Lower leg skin (tissue), 4 donors: Measurements from ENCODE around the gene RBCK1. TPM values are rescaled to one million over a fixed set of nuclear protein-coding genes. Genes with fewer than 3 reads are reported as not detected.

Experiments used
- DNase-seq, 2 donors: peaks; one replicate each; pipeline ENCODE4 v3.0.0-alpha.2; 2019; ENCODE audit warnings: low spot score in 2 of 2
- H3K4me3 ChIP-seq: fragments of 200-600 bp; sonication (generic); 2 replicates; pipeline ENCODE4 v1.5.1; 2017; ENCODE audit warnings: mild to moderate bottlenecking, low read depth; ENCODE audit not compliant: poor library complexity, severe bottlenecking
- POLR2A ChIP-seq, 2 donors: fragments of 450-650 bp; IDR thresholded peaks; one replicate each; pipeline ENCODE4 v1.6.1; 2016 to 2017; ENCODE audit warnings: antibody characterized with exemption in 2 of 2, mild to moderate bottlenecking in 1 of 2, moderate library complexity in 1 of 2
- WGBS, 2 donors: methylation state at CpG; one replicate each; pipeline ENCODE4 v1.1.5; 2018; 5-methylcytosine and 5-hydroxymethylcytosine counted together
- intact Hi-C: fragments of 100-400 bp; cut with DNase I; formaldehyde crosslinking; loops from one replicate; pipeline ENCODE4 v1.15.0; 2023; ENCODE audit warnings: low total_unique reads
- total RNA-seq, 4 donors: library from RNA; depleted of rRNA; stranded (reverse); fragments of >200 nt; gene quantifications; one replicate each; pipeline ENCODE4 v1.1.0, GENCODE V29; 2016
- TF ChIP-seq, protein P1 (sequence below), 3 donors: fragments of 450-650 bp; IDR thresholded peaks; one replicate each; pipeline ENCODE4 v1.5.1; 2016; ENCODE audit warnings: antibody characterized with exemption in 3 of 3, mild to moderate bottlenecking in 3 of 3, moderate library complexity in 2 of 3

The RBCK1 gene
- total RNA-seq, 4 donors from 2014 or later, result 65.2 to 90.1 (median 77.1) TPM

DNA sequence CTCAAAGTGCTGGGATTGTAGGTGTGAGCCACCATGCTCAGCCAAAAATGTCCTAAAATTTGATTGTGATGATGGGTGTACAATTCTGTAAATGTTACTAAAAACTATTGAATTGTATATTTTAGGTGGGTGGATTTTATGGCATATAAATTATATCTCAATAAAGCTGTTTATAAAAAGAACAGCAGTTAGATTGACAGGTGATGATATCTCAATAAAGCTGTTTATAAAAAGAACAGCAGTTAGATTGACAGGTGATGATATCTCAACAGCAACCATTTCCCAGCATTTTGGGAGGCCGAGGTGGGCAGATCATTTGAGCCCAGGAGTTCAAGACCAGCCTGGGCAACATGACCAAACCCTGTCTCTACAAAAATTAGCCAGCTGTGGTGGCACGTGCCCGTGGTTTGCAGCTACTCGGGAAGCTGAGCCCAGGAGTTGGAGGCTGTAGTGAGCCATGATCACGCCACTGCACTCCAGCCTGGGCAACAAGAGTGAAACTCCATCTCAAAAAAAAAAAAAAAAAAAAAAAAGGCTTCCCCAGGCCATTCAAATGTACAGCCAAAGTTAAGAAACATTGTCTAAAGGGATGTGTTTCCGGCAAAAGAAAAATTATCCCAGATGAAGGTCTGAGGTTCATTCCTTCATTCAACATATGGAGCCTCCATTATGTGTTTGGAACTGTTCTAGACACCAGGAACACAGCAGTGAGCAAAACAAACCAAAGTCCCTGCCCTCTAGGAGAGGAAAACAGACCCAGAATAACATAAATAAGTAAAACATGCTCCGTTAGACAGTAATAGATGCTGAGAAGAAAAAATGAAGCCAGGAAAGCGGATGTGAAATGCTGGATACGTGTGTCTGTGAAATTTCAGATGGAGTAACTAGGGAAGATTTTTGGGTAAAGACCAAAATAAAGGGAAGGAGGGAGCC, 1.6 kb upstream of the RBCK1 start:
- TF ChIP-seq, protein P1, sequence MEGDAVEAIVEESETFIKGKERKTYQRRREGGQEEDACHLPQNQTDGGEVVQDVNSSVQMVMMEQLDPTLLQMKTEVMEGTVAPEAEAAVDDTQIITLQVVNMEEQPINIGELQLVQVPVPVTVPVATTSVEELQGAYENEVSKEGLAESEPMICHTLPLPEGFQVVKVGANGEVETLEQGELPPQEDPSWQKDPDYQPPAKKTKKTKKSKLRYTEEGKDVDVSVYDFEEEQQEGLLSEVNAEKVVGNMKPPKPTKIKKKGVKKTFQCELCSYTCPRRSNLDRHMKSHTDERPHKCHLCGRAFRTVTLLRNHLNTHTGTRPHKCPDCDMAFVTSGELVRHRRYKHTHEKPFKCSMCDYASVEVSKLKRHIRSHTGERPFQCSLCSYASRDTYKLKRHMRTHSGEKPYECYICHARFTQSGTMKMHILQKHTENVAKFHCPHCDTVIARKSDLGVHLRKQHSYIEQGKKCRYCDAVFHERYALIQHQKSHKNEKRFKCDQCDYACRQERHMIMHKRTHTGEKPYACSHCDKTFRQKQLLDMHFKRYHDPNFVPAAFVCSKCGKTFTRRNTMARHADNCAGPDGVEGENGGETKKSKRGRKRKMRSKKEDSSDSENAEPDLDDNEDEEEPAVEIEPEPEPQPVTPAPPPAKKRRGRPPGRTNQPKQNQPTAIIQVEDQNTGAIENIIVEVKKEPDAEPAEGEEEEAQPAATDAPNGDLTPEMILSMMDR (IDR thresholded peaks at IDR 0.05), result no peak
- no peak for TF ChIP-seq POLR2A (IDR thresholded peaks at IDR 0.05)
- DNase-seq, result no peak
- H3K4me3 ChIP-seq, result no peak overlapping the region
- WGBS, 2 donors, result 84 to 85% methylated on average over 9 of the region's 9 CpGs
- intact Hi-C loops, result no loop called here

DNA sequence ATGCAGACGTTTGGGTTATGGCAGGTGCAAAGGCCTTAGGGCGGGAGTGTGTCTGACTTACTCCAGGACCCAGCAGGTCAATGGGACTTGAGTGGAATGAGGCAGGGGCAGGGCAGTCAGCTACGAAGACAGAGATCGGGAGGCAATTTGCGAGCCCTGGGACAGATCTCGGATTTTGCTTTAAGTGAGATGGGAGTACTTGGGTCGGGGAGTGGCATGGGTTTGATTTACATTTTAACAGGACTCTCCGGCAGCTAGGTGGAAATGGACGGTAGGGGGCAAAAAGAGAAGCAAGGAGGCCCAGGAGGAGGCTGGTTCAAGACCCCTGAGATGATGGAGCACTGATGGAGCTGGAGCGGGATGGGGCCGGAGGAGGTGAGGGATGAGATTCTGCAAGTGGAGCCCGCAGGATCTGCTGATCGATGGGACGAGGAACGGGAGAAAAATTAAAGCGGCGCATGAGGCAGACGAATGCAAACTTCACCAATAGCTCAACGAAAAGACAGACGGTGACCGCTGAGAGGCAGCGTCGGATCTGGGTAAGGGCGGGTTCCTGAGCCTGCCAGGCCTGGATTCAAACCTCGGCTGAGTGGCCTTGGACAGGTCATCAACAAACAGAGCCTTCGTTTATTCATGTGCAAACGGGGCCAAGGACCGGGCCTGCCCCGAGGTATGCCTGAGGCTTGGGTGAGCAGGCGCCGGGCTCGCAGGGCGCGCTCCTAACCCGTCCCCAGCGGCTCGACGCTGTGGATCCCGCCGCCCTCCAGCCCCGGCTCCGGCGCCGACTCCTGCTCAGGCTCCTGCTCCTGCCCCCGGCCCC, 756 bp upstream of the RBCK1 start:
- peak overlapping the region; percentile 12 for H3K4me3 ChIP-seq
- TF ChIP-seq, protein P1 (IDR thresholded peaks at IDR 0.05), result peak in 1 of 3 donors; percentile 10
- TF ChIP-seq POLR2A (IDR thresholded peaks at IDR 0.05), result no peak
- 6 to 8% methylated on average over 32 of the region's 45 CpGs for WGBS, 2 donors
- DNase-seq, result peak; percentile 61 to 94
- intact Hi-C loops, result no loop called here

- intact Hi-C loops, result no loop called here
- no peak for TF ChIP-seq POLR2A (IDR thresholded peaks at IDR 0.05)
- TF ChIP-seq, protein P1 (IDR thresholded peaks at IDR 0.05), result no peak
- DNase-seq, result no peak
- WGBS, 2 donors, result 7 to 8% methylated on average over 5 to 7 of the region's 7 CpGs
- peak overlapping the region; percentile 89 for H3K4me3 ChIP-seq
Measured at GRCh38 chr20:408843-409696, 971 bp downstream of the RBCK1 start.

DNA sequence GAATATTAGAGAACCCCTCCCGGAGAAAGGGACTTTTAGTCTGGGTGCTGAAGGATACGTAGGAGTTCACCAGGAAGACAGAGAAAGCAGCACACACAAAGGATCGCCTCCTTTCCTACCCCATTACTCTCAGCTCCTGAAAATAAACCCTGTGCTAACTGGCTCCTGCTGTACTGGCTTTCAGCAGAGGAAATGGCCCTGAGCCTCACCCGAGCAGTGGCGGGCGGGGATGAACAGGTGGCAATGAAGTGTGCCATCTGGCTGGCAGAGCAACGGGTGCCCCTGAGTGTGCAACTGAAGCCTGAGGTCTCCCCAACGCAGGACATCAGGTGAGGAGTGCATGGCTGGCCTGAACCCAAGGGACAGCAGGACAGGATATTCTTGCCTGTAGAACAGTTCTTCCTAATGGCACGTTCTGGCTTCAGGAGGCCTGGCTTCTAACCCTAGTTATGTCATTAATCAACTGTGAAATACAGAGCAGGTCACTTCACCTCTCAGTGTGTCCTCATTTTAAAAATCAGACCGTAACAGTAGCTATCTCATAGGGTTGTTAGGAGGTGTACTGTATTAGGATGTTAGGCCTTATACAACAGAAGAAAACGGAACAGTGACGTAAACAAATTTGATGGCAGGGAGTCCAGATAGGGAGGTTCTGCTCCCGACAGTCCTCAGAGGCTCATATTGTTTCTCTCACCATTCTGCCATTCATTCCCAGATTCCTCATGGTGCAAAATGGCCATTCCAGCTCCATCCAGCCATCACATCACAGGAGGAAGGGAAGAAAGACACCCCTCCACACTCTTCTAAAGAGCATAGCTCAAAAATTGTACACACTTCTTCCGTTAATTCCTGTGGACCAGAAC, 1.8 kb downstream of the RBCK1 start:
- TF ChIP-seq POLR2A (IDR thresholded peaks at IDR 0.05), result no peak
- TF ChIP-seq, protein P1 (IDR thresholded peaks at IDR 0.05), result no peak
- no peak overlapping the region for H3K4me3 ChIP-seq
- whole genome bisulfite sequencing, 2 donors, result 73 to 74% methylated on average over 14 of the region's 14 CpGs
- intact Hi-C loops, result no loop called here
- DNase-seq, result no peak
